Keratinocyte (primary cell): ENCODE data around the gene P2RY2. TPM values are rescaled to one million over a fixed set of nuclear protein-coding genes. Genes with fewer than 3 reads are reported as not detected.

ENCODE experiments used
- DNase-seq: peaks from one replicate; pipeline ENCODE4 v3.0.0-alpha.2; 2011; ENCODE audit warnings: low read depth, missing footprints, low spot score
- FAIRE-seq: peaks from 2 replicates; lab custom pipeline; 2011; peaks lifted over from hg19 to GRCh38; lab: Jason Lieb, UNC
- H2AFZ ChIP-seq: 2 replicates; pipeline ENCODE4 v1.6.0; 2012; ENCODE audit warnings: low read length, control low read depth, inconsistent platforms; ENCODE audit not compliant: control insufficient read depth
- H3K27ac ChIP-seq: 2 replicates; pipeline ENCODE4 v1.5.1; 2011; ENCODE audit warnings: low read length; ENCODE audit not compliant: control insufficient read depth, insufficient read depth
- H3K27me3 ChIP-seq: 3 replicates; pipeline ENCODE4 v1.6.0; 2011; ENCODE audit warnings: low read length; ENCODE audit not compliant: control insufficient read depth, insufficient read depth; ENCODE audit errors: extremely low read depth
- H3K36me3 ChIP-seq, 2 experiments: 2 replicates in 1 of 2; 3 replicates in 1 of 2; pipeline ENCODE4 v1.5.1; 2011; ENCODE audit warnings: low read length in 2 of 2, mild to moderate bottlenecking in 1 of 2; ENCODE audit not compliant: control insufficient read depth in 2 of 2, insufficient read depth in 2 of 2; ENCODE audit errors: extremely low read depth in 1 of 2
- H3K4me1 ChIP-seq: 3 replicates; pipeline ENCODE4 v1.5.1; 2011; ENCODE audit warnings: low read length; ENCODE audit not compliant: control insufficient read depth, insufficient read depth; ENCODE audit errors: extremely low read depth
- H3K4me2 ChIP-seq: 3 replicates; pipeline ENCODE4 v1.6.0; 2011; ENCODE audit warnings: low read depth, low read length; ENCODE audit not compliant: control insufficient read depth, insufficient read depth; ENCODE audit errors: extremely low read depth
- H3K4me3 ChIP-seq, 3 experiments: fragments of 200-600 bp in 1 of 3; sonication (generic) in 1 of 3; 2 replicates in 2 of 3; 3 replicates in 1 of 3; pipeline ENCODE4 v1.5.1; 2011 to 2016; ENCODE audit warnings: low read length in 3 of 3, mild to moderate bottlenecking in 3 of 3, control low read depth in 2 of 3, inconsistent platforms in 1 of 3, low read depth in 1 of 3, mixed read lengths in 1 of 3, mixed run types in 1 of 3, moderate library complexity in 1 of 3; ENCODE audit not compliant: control insufficient read depth in 2 of 3, insufficient read depth in 2 of 3; ENCODE audit errors: extremely low read depth in 1 of 3
- H3K79me2 ChIP-seq: 2 replicates; pipeline ENCODE4 v1.6.0; 2012; ENCODE audit warnings: low read length; ENCODE audit not compliant: control insufficient read depth, insufficient read depth
- H3K9ac ChIP-seq: 3 replicates; pipeline ENCODE4 v1.6.0; 2011; ENCODE audit warnings: low read length; ENCODE audit not compliant: control insufficient read depth, insufficient read depth; ENCODE audit errors: extremely low read depth
- H3K9me1 ChIP-seq: 3 replicates; pipeline ENCODE4 v1.6.0; 2011; ENCODE audit warnings: low read length; ENCODE audit not compliant: control insufficient read depth, insufficient read depth; ENCODE audit errors: extremely low read depth
- H3K9me3 ChIP-seq: 2 replicates; pipeline ENCODE4 v1.5.1; 2012; ENCODE audit warnings: low read depth, low read length; ENCODE audit not compliant: control insufficient read depth
- H4K20me1 ChIP-seq: 3 replicates; pipeline ENCODE4 v1.6.0; 2011; ENCODE audit warnings: low read length; ENCODE audit not compliant: control insufficient read depth, insufficient read depth; ENCODE audit errors: extremely low read depth
- CTCF ChIP-seq, 3 experiments: IDR thresholded peaks in 1 of 3; conservative IDR thresholded peaks in 1 of 3; optimal IDR thresholded peaks in 1 of 3; 2 replicates in 2 of 3; 3 replicates in 1 of 3; pipeline versions ENCODE3 to v1.5.1; 2011; ENCODE audit warnings: low read length in 3 of 3, mild to moderate bottlenecking in 3 of 3, moderate library complexity in 2 of 3, control low read depth in 1 of 3, inconsistent platforms in 1 of 3; ENCODE audit not compliant: insufficient read depth in 2 of 3; ENCODE audit errors: extremely low read depth in 1 of 3
- EZH2 ChIP-seq: IDR thresholded peaks from one replicate; pipeline ENCODE4 v1.6.1; 2012; ENCODE audit warnings: inconsistent platforms, mild to moderate bottlenecking, low read length, moderate library complexity
- dilution Hi-C: fragments of 300-500 bp; cut with MboI; formaldehyde crosslinking; loops from one replicate; pipeline ENCODE4 v1.7.0; 2020; ENCODE audit warnings: low sequenced_read_pairs; ENCODE audit not compliant: extremely low pct_ligation_motif_present
- polyA plus RNA-seq, 5 experiments: library from polyadenylated mRNA; depleted of rRNA in 3 of 5; stranded (reverse) in 3 of 5; stranded (forward) in 1 of 5; unstranded in 1 of 5; fragments of >200 nt; gene quantifications; 1 replicate in 1 of 5; 2 replicates in 3 of 5; 3 replicates in 1 of 5; pipeline versions ENCODE4 v1.2.1 to v1.2.3, GENCODE V29; 2011 to 2012; ENCODE audit warnings: missing spikeins in 2 of 5, low read depth in 1 of 5, low replicate concordance in 1 of 5

P2RY2 gene
- polyA plus RNA-seq, 1 donor (not counting 4 experiments of a cell fraction or from before 2014, with no cell fraction given), result 5.1 TPM

GRCh38 chr11:73206801-73207200, 11.3 kb upstream of the P2RY2 start:
- Histone ChIP-seq H3K36me3 (no peaks in the 10 kb centered on the region), H4K20me1 (no peaks in the 10 kb centered on the region), H3K27ac (no peak overlapping the region), H3K4me1 (no peaks in the 10 kb centered on the region), H2AFZ (no peak overlapping the region), H3K4me2 (no peak overlapping the region), H3K79me2 (no peaks in the 10 kb centered on the region), H3K27me3 (no peaks in the 10 kb centered on the region), H3K9me3 (no peaks in the 10 kb centered on the region), H3K9me1 (no peaks in the 10 kb centered on the region), H3K9ac (no peak overlapping the region), H3K4me3 (no peak overlapping the region)
- TF ChIP-seq CTCF (optimal IDR thresholded peaks at IDR 0.05 in 1 of 3, IDR thresholded peaks at IDR 0.05 in 1 of 3, conservative IDR thresholded peaks at IDR 0.05 in 1 of 3; ENCODE audit: extremely low read depth in 1 of 3, insufficient read depth in 2 of 3, low read length in 3 of 3), result no peak
- TF ChIP-seq EZH2, result no peak
- FAIRE-seq, result no peak
- DNase-seq, result no peak
- dilution Hi-C loops, result no loop called here

- TF ChIP-seq CTCF (optimal IDR thresholded peaks at IDR 0.05 in 1 of 3, IDR thresholded peaks at IDR 0.05 in 1 of 3, conservative IDR thresholded peaks at IDR 0.05 in 1 of 3; ENCODE audit: extremely low read depth in 1 of 3, insufficient read depth in 2 of 3, low read length in 3 of 3), result no peak
- TF ChIP-seq EZH2, result no peak
- peaks cover 4% of the 10 kb centered on the region for H3K4me1 ChIP-seq
- H3K9ac ChIP-seq, result no peak overlapping the region
- H3K9me3 ChIP-seq, result no peaks in the 10 kb centered on the region
- no peaks in the 10 kb centered on the region for H3K9me1 ChIP-seq
- no peak overlapping the region for H2AFZ ChIP-seq
- no peak overlapping the region for H3K4me3 ChIP-seq
- no peaks in the 10 kb centered on the region for H3K27me3 ChIP-seq
- H3K36me3 ChIP-seq, result no peaks in the 10 kb centered on the region
- H4K20me1 ChIP-seq, result no peaks in the 10 kb centered on the region
- no peak overlapping the region for H3K27ac ChIP-seq
- dilution Hi-C loops, result no loop called here
- no peak overlapping the region for H3K4me2 ChIP-seq
- no peaks in the 10 kb centered on the region for H3K79me2 ChIP-seq
- DNase-seq, result no peak
- FAIRE-seq, result no peak
These were observed 8.2 kb upstream of the P2RY2 start for GRCh38 chr11:73209892-73210291.
